IMR-90 (cell line): ENCODE results near the gene C19orf73. TPM values are rescaled to one million over a fixed set of nuclear protein-coding genes. Genes with fewer than 3 reads are reported as not detected.
A peak's percentile ranks its signal among the peaks of the same experiment; 100 is the strongest.

ENCODE experiments used
- ATAC-seq: fragments of 200-7000 bp; cut with Tn5 transposase; 2 replicates; pipeline ENCODE4 v1.9.1; 2020; ENCODE audit warnings: low read depth, mild to moderate bottlenecking, moderate library complexity
- BruUV-seq: library from RNA; stranded (reverse); fragments of 400-500 nt; replicated peaks from 2 replicates; lab custom pipeline; 2021; lab: Mats Ljungman, UMichigan
- CTCF ChIA-PET: fragments of 300-600 bp; formaldehyde crosslinking; extraction: SDS; loops from one replicate; lab custom pipeline; 2021; ENCODE audit warnings: antibody characterized with exemption; lab: Yijun Ruan, JAX
- POLR2A ChIA-PET: fragments of 300-600 bp; sonication (Branson Sonifier 250); formaldehyde crosslinking; loops from one replicate; lab custom pipeline; 2022; ENCODE audit warnings: antibody characterized with exemption; ENCODE audit not compliant: unreplicated experiment; lab: Charles Lee
- DNase-seq: peaks from one replicate; pipeline ENCODE4 v3.0.0; 2013
- H2AFZ ChIP-seq: replicated peaks from 2 replicates; pipeline ENCODE3; 2013; ENCODE audit warnings: low read length, mild to moderate bottlenecking; ENCODE audit not compliant: poor library complexity
- H2AK5ac ChIP-seq: 2 replicates; pipeline ENCODE4 v1.6.1; 2013; ENCODE audit warnings: low read depth, low read length, inconsistent platforms
- H2AK9ac ChIP-seq: replicated peaks from 2 replicates; pipeline ENCODE3; 2013; ENCODE audit warnings: mild to moderate bottlenecking, low read depth, low read length, moderate library complexity; ENCODE audit not compliant: poor library complexity
- H2BK120ac ChIP-seq: 2 replicates; pipeline ENCODE4 v1.6.1; 2013; ENCODE audit warnings: low read depth, low read length, inconsistent platforms
- H2BK15ac ChIP-seq: 3 replicates; pipeline ENCODE4 v1.6.1; 2013; ENCODE audit warnings: low read depth, low read length, inconsistent platforms
- H2BK20ac ChIP-seq: 2 replicates; pipeline ENCODE4 v1.6.1; 2013; ENCODE audit warnings: low read depth, mild to moderate bottlenecking, inconsistent platforms, low read length, moderate library complexity
- H2BK5ac ChIP-seq: 2 replicates; pipeline ENCODE4 v1.6.1; 2013; ENCODE audit warnings: mild to moderate bottlenecking, low read depth, low read length, inconsistent platforms; ENCODE audit not compliant: poor library complexity, severe bottlenecking
- H3K14ac ChIP-seq: replicated peaks from 2 replicates; pipeline ENCODE4 v1.6.1; 2013; ENCODE audit warnings: low read depth, low read length, inconsistent platforms
- H3K18ac ChIP-seq: 2 replicates; pipeline ENCODE4 v1.6.1; 2013; ENCODE audit warnings: low read depth, low read length, control low read depth
- H3K23ac ChIP-seq: 2 replicates; pipeline ENCODE4 v1.6.1; 2013; ENCODE audit warnings: low read depth, low read length, inconsistent platforms
- H3K27ac ChIP-seq: 2 replicates; pipeline ENCODE4 v1.5.1; 2013; ENCODE audit warnings: mild to moderate bottlenecking, control low read depth, low read length; ENCODE audit not compliant: insufficient read depth
- H3K27me3 ChIP-seq: 2 replicates; pipeline ENCODE4 v1.6.1; 2013; ENCODE audit warnings: low read length; ENCODE audit not compliant: control insufficient read depth, insufficient read depth
- H3K36me3 ChIP-seq: 2 replicates; pipeline ENCODE4 v1.6.1; 2013; ENCODE audit warnings: low read length, mixed read lengths; ENCODE audit not compliant: control insufficient read depth, insufficient read depth
- H3K4ac ChIP-seq: 2 replicates; pipeline ENCODE4 v1.6.1; 2013; ENCODE audit warnings: low read depth, low read length, inconsistent platforms
- H3K4me1 ChIP-seq: 2 replicates; pipeline ENCODE4 v1.6.1; 2013; ENCODE audit warnings: low read length, mixed read lengths; ENCODE audit not compliant: control insufficient read depth, insufficient read depth
- H3K4me2 ChIP-seq: 2 replicates; pipeline ENCODE4 v1.6.1; 2013; ENCODE audit warnings: low read depth, mild to moderate bottlenecking, control low read depth, low read length, moderate library complexity
- H3K4me3 ChIP-seq: 2 replicates; pipeline ENCODE4 v1.5.1; 2013; ENCODE audit warnings: low read depth, mild to moderate bottlenecking, control low read depth, low read length, moderate library complexity; ENCODE audit not compliant: insufficient read depth
- H3K56ac ChIP-seq: 2 replicates; pipeline ENCODE4 v1.6.1; 2013; ENCODE audit warnings: low read length, inconsistent platforms; ENCODE audit not compliant: insufficient read depth; ENCODE audit errors: extremely low read depth
- H3K79me1 ChIP-seq, 2 experiments: 2 replicates each; pipeline ENCODE4 v1.6.1; 2013; ENCODE audit warnings: low read length in 2 of 2, inconsistent platforms in 1 of 2, low read depth in 1 of 2
- H3K9ac ChIP-seq: 2 replicates; pipeline ENCODE4 v1.6.1; 2013; ENCODE audit warnings: low read depth, low read length, control low read depth
- H3K9me1 ChIP-seq: 2 replicates; pipeline ENCODE4 v1.6.1; 2013; ENCODE audit warnings: low read length, inconsistent platforms; ENCODE audit not compliant: insufficient read depth
- H3K9me3 ChIP-seq: 2 replicates; pipeline ENCODE4 v1.6.1; 2013; ENCODE audit warnings: low read length; ENCODE audit not compliant: control insufficient read depth, insufficient read depth
- H4K20me1 ChIP-seq: 2 replicates; pipeline ENCODE4 v1.6.1; 2013; ENCODE audit warnings: low read length, inconsistent platforms; ENCODE audit not compliant: insufficient read depth
- H4K5ac ChIP-seq: 2 replicates; pipeline ENCODE4 v1.6.1; 2013; ENCODE audit warnings: mild to moderate bottlenecking, low read depth, low read length, control low read depth
- H4K8ac ChIP-seq, 2 experiments: 2 replicates each; pipeline ENCODE4 v1.6.1; 2013; ENCODE audit warnings: low read depth in 2 of 2, low read length in 2 of 2, control low read depth in 1 of 2, inconsistent platforms in 1 of 2
- H4K91ac ChIP-seq: 2 replicates; pipeline ENCODE4 v1.6.1; 2013; ENCODE audit warnings: low read depth, low read length, inconsistent platforms; ENCODE audit not compliant: insufficient read depth
- CEBPB ChIP-seq: IDR thresholded peaks from 2 replicates; pipeline ENCODE4 v1.6.1; 2012; ENCODE audit warnings: low read depth, low read length, improper control_type of control experiment
- MAZ ChIP-seq: IDR thresholded peaks from 2 replicates; pipeline ENCODE4 v1.6.1; 2012; ENCODE audit warnings: low read depth, mild to moderate bottlenecking, low read length, improper control_type of control experiment, moderate library complexity, borderline replicate concordance
- MXI1 ChIP-seq: IDR thresholded peaks from 2 replicates; pipeline ENCODE4 v1.6.1; 2012; ENCODE audit warnings: low read depth, mild to moderate bottlenecking, low read length, moderate library complexity, borderline replicate concordance
- RCOR1 ChIP-seq: IDR thresholded peaks from 2 replicates; pipeline ENCODE4 v1.6.1; 2012; ENCODE audit warnings: mild to moderate bottlenecking, low read length, improper control_type of control experiment; ENCODE audit not compliant: insufficient replicate concordance
- SMC3 ChIP-seq: fragments of 150-350 bp; IDR thresholded peaks from 2 replicates; pipeline ENCODE4 v1.6.1; 2016; ENCODE audit warnings: low read depth, mild to moderate bottlenecking, antibody characterized with exemption, low read length, moderate library complexity
- USF2 ChIP-seq: fragments of 150-350 bp; IDR thresholded peaks from 2 replicates; pipeline ENCODE4 v1.6.1; 2017; ENCODE audit warnings: mild to moderate bottlenecking, antibody characterized with exemption, low read length, low read depth
- WGBS, 2 experiments: methylation state at CpG; one replicate each; pipeline versions ENCODE4 v1.1.5 to v1.1.7; 2013; ENCODE audit warnings: missing lambda C conversion rate in 2 of 2; ENCODE audit not compliant: insufficient read length in 1 of 2; ENCODE audit errors: extremely low coverage in 2 of 2; 5-methylcytosine and 5-hydroxymethylcytosine counted together
- dilution Hi-C: fragments of 300-500 bp; cut with HindIII; formaldehyde crosslinking; loops from one replicate; pipeline ENCODE4 v1.14.3; 2018; ENCODE audit warnings: low sequenced_read_pairs; ENCODE audit not compliant: unreplicated experiment
- in situ Hi-C: fragments of 300-500 bp; cut with MboI; formaldehyde crosslinking; loops from 3 replicates; pipeline ENCODE4 v1.14.3; 2019; ENCODE audit warnings: low sequenced_read_pairs, inconsistent platforms, mixed read lengths
- intact Hi-C: fragments of 100-400 bp; cut with micrococcal nuclease; formaldehyde crosslinking; loops from 2 replicates; pipeline ENCODE4 v1.10.0; 2022
- polyA plus RNA-seq, 3 experiments: library from polyadenylated mRNA; depleted of rRNA; stranded (reverse); fragments of >200 nt; gene quantifications; 2 replicates each; pipeline ENCODE4 v1.2.3, GENCODE V29; 2012; ENCODE audit warnings: low replicate concordance in 1 of 3
- total RNA-seq: library from RNA; depleted of rRNA; stranded (reverse); fragments of >200 nt; gene quantifications from 2 replicates; pipeline ENCODE4 v1.2.3, GENCODE V29; 2012
- TF ChIP-seq, protein P1 (sequence below): conservative IDR thresholded peaks from 2 replicates; pipeline ENCODE4 v1.5.1; 2012; ENCODE audit warnings: mild to moderate bottlenecking, low read depth, low read length, improper control_type of control experiment

Gene C19orf73
- total and polyA plus RNA-seq, 2 of the 4 experiments (the other 2 are of a cell fraction): 1.2 TPM; not detected in 1

- Histone ChIP-seq H2AFZ (no peak overlapping the region), H2BK5ac (no peak overlapping the region), H3K4ac (no peak overlapping the region), H4K91ac (no peak overlapping the region), H2AK5ac (no peak overlapping the region), H2BK120ac (no peak overlapping the region), H3K9me3 (no peaks in the 10 kb centered on the region), H4K20me1 (no peaks in the 10 kb centered on the region; the same call in 1 of the 2 replicates), H3K23ac (no peak overlapping the region), H3K4me2 (no peak overlapping the region), H3K56ac (no peak overlapping the region), H2AK9ac (no peak overlapping the region), H3K9me1 (peaks cover 5% of the 10 kb centered on the region; the same call in 1 of the 2 replicates), H2BK20ac (no peak overlapping the region), H4K5ac (no peak overlapping the region), H3K27ac (no peak overlapping the region), H3K9ac (no peak overlapping the region), H3K79me1 (peaks cover 8 to 32% of the 10 kb centered on the region in 2 experiments; a peak in 3 of 4 replicates), H3K14ac (no peak overlapping the region), H4K8ac (no peak overlapping the region), H3K4me1 (peaks cover 2% of the 10 kb centered on the region; the same call in 1 of the 2 replicates), H2BK15ac (no peak overlapping the region), H3K27me3 (no peaks in the 10 kb centered on the region), H3K4me3 (no peak overlapping the region), H3K18ac (no peak overlapping the region), H3K36me3 (no peaks in the 10 kb centered on the region; the same call in none of the 2 replicates)
- in situ Hi-C loops: no loop called here
- TF ChIP-seq, protein P1, sequence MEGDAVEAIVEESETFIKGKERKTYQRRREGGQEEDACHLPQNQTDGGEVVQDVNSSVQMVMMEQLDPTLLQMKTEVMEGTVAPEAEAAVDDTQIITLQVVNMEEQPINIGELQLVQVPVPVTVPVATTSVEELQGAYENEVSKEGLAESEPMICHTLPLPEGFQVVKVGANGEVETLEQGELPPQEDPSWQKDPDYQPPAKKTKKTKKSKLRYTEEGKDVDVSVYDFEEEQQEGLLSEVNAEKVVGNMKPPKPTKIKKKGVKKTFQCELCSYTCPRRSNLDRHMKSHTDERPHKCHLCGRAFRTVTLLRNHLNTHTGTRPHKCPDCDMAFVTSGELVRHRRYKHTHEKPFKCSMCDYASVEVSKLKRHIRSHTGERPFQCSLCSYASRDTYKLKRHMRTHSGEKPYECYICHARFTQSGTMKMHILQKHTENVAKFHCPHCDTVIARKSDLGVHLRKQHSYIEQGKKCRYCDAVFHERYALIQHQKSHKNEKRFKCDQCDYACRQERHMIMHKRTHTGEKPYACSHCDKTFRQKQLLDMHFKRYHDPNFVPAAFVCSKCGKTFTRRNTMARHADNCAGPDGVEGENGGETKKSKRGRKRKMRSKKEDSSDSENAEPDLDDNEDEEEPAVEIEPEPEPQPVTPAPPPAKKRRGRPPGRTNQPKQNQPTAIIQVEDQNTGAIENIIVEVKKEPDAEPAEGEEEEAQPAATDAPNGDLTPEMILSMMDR: no peak
- TF ChIP-seq SMC3 (no peak), RCOR1 (no peak), USF2 (no peak), MXI1 (no peak), CEBPB (no peak), MAZ (no peak)
- ChIA-PET CTCF (no interaction called here), POLR2A (no interaction called here)
- intact Hi-C loops: no loop called here
- dilution Hi-C loops: no loop called here
- BruUV-seq: no TSS peak
- DNase-seq (peak; percentile 63), ATAC-seq (no peak)
- 44% methylated on average over 3 of the region's 4 CpGs; no CpG with 5 or more reads in 1 of the 2 experiments for WGBS, 2 experiments
These were observed 43.0 kb upstream of the C19orf73 start for GRCh38 chr19:49161987-49162386.
